NOMO-1 treated with DMSO at 0.1 percent for 48 hours (cell line): ENCODE results near the gene NKD2.
"Not testable (repeated sequence)": the region's sequence is repeated elsewhere in the genome, so short reads cannot be mapped to it uniquely, and the experiment has no call there.

Experiments
- DNase-seq: peaks from one replicate; lab custom pipeline; 2025; ENCODE audit not compliant: unreplicated experiment; lab: John Stamatoyannopoulos, UW

The NKD2 gene

GRCh38 chr5:1067141-1068121, 58.8 kb downstream of the NKD2 start:
- no peak for DNase-seq

DNA sequence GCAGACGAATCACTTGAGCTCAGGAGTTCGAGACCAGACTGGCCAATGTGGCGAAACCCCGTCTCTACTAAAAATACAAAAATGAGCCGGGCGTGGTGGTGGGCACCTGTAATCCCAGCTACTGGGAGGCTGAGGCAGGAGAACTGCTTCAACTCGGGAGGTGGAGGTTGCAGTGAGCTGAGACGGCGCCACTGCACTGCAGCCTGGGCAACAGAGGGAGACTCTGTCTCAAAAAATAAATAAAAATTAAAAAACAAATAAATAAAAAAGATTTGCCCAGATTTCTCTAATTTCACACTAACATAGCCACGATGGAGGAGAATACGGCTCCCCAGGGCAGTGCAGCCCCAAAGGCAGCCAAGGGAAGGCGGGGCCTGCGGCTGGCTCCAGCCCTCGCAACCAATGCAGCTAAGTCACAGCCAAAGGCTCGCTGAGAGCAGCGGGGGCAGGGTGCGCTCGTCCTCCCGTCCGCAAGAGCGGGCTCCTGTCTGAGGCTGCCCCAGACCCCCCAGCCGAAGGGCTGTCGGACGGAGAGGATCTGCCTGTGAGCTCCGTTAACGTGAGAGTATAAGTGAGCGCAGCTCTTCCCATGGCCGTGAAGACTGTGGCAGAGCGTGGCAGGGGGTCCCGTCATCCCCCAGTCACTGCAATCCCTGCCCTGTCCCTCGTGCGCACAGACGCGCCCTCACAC, 59.7 kb downstream of the NKD2 start:
- DNase-seq: no peak

- no peak for DNase-seq
Measured at GRCh38 chr5:1068895-1069719, 60.5 kb downstream of the NKD2 start.

DNA sequence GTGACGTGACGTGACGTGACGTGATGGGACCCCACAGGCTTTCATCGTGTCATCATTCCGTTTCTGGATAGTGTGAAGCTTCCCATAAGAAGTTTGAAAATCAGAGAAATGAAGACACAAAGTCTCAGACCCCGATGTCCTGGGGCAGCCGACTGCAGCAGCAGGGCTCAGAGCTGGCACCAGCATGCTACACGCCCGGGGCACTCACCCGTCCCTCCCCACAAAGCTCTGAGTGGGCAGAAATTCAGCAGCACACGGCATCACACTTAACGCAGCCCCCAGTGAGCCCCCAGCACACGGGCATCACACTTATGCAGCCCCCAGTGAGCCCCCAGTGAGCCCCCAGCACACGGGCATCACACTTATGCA, 61.1 kb downstream of the NKD2 start:
- no peak for DNase-seq

- DNase-seq: no peak
Measured at GRCh38 chr5:1073239-1074102, 64.9 kb downstream of the NKD2 start.

DNA sequence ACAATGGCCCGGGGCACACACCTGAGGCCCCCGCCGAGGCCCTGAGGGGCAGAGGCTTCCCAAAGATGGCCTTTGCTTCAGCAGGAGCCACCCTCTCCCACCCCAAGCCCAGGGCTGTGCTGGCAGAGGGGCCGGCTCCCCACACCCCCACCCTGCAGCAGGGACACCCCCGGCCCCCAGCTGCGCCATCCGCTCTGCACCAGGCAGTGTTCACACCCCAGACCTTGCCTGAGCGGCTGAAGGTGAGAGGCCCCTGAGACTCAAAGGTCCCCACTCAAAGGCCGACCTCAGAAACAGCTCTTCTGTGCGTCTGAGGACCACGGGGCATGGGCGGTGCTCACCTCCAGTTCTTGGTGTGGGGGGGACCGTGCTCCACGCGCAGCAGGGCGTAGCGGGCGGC, 65.6 kb downstream of the NKD2 start:
- DNase-seq: no peak

DNA sequence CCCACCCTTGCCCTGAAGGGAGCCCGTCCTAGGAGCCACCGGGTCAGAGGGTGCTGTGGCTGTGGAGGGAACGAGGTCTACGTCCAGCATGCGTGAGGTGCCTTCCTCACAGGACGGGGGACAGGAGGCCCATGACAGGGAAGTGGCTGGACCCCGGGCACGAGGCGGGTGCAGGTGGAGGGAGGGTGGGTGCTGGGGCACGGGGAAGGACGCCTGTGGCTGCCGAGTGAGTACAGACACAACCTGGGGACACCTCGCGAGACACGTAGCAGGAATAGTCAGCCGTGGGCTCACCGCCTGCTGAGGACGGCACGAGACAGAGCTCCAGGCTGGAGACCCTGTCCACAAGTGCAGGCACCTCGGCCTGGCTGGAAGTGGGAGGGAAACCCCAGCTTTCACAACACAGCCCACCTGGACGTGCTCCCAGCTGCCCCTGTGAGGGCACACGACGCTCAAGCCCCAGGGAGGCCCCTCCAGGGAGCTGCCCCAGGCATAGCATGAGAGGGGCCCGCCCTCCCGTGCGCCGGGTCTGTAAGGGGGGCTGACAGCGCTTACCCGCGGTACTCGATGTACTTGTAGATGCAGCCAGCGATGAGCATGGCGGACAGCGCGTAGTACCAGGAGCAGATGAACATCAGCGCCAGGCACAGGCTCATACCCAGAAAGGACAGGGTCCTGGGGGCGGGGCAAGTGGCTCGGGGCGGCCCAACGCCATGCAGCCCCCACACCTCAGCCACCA, 66.4 kb downstream of the NKD2 start:
- DNase-seq: no peak

DNA sequence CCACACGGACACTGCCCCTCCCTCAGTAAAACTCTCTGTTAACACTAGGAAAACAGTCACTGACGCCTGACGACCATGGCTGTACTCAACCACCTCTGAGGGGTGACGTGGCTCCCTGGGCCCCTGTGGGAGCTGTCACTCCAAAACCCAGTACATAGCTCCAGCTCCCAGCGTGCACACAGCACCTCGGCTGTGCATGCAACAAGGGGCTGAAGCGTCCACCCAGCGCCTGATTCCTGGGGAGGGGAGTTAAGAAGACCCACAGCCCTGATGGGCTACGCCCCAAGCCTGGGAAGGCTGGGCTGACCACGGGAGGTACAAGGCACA, 66.9 kb downstream of the NKD2 start:
- no peak for DNase-seq

GRCh38 chr5:1075931-1076330, 67.3 kb downstream of the NKD2 start:
- DNase-seq: no peak

- DNase-seq: no peak
Measured at GRCh38 chr5:1076406-1076805, 67.8 kb downstream of the NKD2 start.

GRCh38 chr5:1077026-1077425, 68.4 kb downstream of the NKD2 start:
- DNase-seq: no peak

GRCh38 chr5:1077491-1078020, 69.0 kb downstream of the NKD2 start:
- DNase-seq: no peak

DNA sequence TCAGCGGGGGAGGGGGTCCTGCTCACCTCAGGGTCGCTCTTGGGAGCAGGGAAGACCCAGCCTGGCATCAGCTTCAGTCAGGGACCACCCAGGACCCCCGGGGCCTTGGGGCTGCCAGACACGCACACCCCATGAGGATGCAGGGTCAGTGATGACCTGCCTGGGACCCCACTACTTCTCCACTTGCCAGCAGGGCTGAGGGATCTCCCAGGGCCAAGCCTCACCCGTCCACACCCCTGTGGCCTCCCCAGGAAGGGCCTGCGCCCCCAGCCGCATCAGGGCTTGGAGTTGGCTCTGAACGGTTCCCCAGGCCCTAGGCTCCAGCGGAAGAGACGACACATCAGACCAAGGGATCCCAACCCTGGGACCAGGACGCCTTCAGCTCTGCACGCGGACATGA, 69.6 kb downstream of the NKD2 start:
- no peak for DNase-seq

DNA sequence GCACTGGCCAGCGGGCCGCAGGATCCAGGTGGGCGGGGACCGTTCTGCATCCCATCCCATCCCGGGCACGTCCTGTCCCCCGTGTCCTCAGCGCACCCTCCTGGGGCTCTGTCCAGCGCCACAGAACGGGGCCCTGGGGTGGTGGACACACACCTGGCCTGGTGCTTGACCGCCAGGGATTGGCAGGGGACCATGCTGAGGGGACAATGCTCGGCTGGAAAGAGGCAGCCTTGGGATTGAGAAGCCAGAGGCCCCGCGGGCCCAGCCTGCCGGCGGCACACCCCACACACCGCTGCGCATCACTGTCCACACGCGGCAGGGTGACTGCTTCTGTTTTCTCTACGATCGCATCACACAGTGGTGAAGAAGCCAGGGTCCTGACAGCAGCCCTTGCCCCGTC, 70.2 kb downstream of the NKD2 start:
- DNase-seq: no peak

- no peak for DNase-seq
Measured at GRCh38 chr5:1079486-1079885, 70.9 kb downstream of the NKD2 start.

DNA sequence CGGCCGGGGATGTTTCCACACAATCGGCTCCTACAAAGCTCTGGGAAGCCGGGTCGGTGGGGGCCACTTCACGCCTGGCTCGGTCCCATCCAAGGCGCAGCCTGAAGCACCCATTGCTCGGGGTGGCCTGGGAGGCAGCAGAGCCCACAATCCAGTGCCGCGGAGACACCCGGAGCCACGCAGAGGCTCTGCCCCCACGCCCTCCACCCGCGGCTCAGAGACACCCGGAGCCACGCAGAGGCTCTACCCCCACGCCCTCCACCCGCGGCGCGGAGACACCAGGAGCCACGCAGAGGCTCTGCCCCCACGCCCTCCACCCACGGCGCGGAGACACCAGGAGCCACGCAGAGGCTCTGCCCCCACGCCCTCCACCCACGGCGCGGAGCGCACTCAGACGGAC, 71.4 kb downstream of the NKD2 start:
- DNase-seq: no peak

GRCh38 chr5:1080432-1080831, 71.8 kb downstream of the NKD2 start:
- no peak for DNase-seq

GRCh38 chr5:1081519-1081918, 72.9 kb downstream of the NKD2 start:
- no peak for DNase-seq

DNA sequence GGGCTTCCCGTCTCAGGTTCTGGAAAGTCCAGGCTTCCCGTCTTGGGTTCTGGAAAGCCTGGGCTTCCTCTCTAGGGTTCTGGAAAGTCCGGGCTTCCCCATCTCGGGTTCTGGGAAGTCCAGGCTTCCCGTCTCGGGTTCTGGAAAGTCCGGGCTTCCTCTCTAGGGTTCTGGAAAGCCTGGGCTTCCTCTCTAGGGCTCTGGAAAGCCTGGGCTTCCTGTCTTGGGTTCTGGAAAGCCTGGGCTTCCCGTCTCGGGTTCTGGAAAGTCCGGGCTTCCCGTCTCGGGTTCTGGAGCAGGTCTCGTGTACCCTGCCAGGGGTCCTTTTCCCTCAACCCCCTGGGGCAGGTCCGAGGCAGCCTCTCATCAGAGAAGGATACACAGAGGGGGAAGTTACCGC, 74.4 kb downstream of the NKD2 start:
- DNase-seq: not testable (repeated sequence)
